ENCODE results near the gene SNRPA1.

DNA sequence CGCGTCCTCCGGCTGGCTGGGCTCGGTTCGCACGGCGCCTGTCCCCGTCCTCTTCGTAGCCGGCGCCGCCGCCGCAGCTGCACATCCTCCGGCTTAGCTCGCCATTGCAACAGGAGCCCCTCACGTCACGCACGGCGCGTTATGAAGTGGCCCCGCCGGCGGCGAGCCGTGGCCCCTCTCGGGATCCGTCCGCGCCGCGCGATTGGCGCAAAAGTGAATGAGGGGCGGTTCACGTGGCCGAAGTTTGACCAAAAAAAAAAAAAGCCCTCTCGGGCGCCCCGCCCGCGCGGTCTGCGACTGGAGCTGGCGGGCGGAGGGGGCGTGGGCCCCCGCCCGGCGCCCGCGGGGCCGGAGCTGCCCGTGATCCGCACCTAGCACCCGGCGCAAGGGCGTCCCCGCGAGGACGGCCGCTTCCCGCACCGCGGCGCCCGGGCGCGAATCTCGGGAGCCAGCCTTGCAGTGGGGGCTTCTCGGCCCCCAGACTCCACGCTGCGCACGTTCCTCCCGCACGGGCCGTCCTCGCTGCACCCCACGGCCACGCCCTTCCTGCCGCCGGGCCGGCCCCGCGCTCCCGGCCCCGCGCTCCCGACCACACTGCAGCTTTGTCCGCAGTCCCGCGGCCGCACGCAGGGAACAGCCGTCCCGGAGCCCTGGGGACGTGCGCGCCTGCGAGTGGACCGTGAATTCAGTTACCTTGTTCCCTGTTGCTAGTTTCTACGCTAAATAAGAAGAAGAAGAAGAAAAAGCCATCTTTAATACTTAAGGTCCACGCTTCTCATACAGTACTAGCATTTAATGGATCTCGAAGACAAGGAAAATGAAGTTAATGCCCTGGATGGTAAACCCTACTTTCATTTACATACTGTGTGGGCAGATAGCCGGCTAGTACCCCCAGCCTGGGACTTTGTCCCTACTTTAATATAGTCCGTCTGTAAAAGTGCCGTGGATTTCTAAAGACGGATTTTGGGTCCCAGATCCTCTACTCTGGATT, 42.9 kb downstream of the SNRPA1 start, which contains the start of gene CHSY1:
- no peak for TF ChIP-seq CTCF (IDR thresholded peaks at IDR 0.05; ENCODE audit: low read depth, low read length)
- peak; percentile 84 for TF ChIP-seq MAX (IDR thresholded peaks at IDR 0.05; ENCODE audit: low read depth, low read length)
- peak; percentile 87 for TF ChIP-seq POLR2A (IDR thresholded peaks at IDR 0.05; ENCODE audit: extremely low read depth, insufficient read length)
